Measurements from ENCODE around the gene TPST2. TPM values are rescaled to one million over a fixed set of nuclear protein-coding genes. Genes with fewer than 3 reads are reported as not detected.

Gene TPST2
- total and polyA plus RNA-seq, 10 of the 15 experiments (the other 5 are each of a cell fraction or from before 2014, with no cell fraction given): 6.3 to 33.7 (median 28.4) TPM

GRCh38 chr22:26604368-26604767 lies 14.4 kb upstream of the TPST2 start (continued):
- TF ChIP-seq RAD51 (IDR thresholded peaks at IDR 0.05) (no peak), IRF3 (IDR thresholded peaks at IDR 0.05) (no peak), GABPA (IDR thresholded peaks at IDR 0.05; ENCODE audit: low read depth) (no peak)

- Histone ChIP-seq H2AFZ (ENCODE audit: control insufficient read depth, low read depth, low read length) (no peak overlapping the region), H3K79me2 (ENCODE audit: control insufficient read depth, insufficient read depth, low read length) (no peaks in the 10 kb centered on the region), H4K20me1 (ENCODE audit: control insufficient read depth, insufficient read depth) (no peaks in the 10 kb centered on the region), H3K27me3 (replicated peaks in 1 of 2; ENCODE audit: control insufficient read depth in 2 of 2, insufficient read depth in 2 of 2, low read length in 1 of 2) (no peaks in the 10 kb centered on the region), H3K4me3 (no peak overlapping the region), H3K36me3 (ENCODE audit: control insufficient read depth in 2 of 2, insufficient read depth in 2 of 2, low read length in 1 of 2) (no peaks in the 10 kb centered on the region), H3K9me3 (replicated peaks; ENCODE audit: control insufficient read depth, insufficient read depth, low read length) (no peaks in the 10 kb centered on the region), H3K9ac (ENCODE audit: control insufficient read depth, insufficient read depth, low read length) (no peak overlapping the region), H3K27ac (ENCODE audit: control insufficient read depth, insufficient read depth) (no peak overlapping the region), H3K4me2 (ENCODE audit: control insufficient read depth, insufficient read depth) (no peak overlapping the region), H3K4me1 (ENCODE audit: control insufficient read depth, insufficient read depth, low read length) (peaks cover 3% of the 10 kb centered on the region; the same call in 1 of the 2 replicates)
- FAIRE-seq (no peak), DNase-seq (ENCODE audit: low read depth, low spot score) (no peak), ATAC-seq (no peak)
- intact Hi-C loops (cut with micrococcal nuclease; ENCODE audit: unreplicated experiment) (no loop called here), in situ Hi-C loops (cut with MboI) (no loop called here)
- RAD21 ChIA-PET (ENCODE audit: unreplicated experiment): no interaction called here
- no TSS peak for BruUV-seq (replicated peaks)
- CTCF ChIA-PET: interaction anchor here (0.8 kb wide), 1 partner anchor 40 kb away, joined by 3 read pairs; no protein-coding TSS in a partner anchor
- SMC1A ChIA-PET (ENCODE audit: uncharacterized antibody, unreplicated experiment): no interaction called here
- POLR2A ChIA-PET: no interaction called here
- WGBS (ENCODE audit: insufficient coverage, insufficient replicate concordance, low lambda C conversion rate, missing lambda C conversion rate): 69% methylated on average over 4 of the region's 4 CpGs
- TF ChIP-seq BCL11A (IDR thresholded peaks at IDR 0.05; ENCODE audit: low read depth, low read length): no peak
- TF ChIP-seq GABPA (IDR thresholded peaks at IDR 0.05; ENCODE audit: low read depth): no peak
- TF ChIP-seq RELA (IDR thresholded peaks at IDR 0.05; ENCODE audit: borderline replicate concordance, partially characterized antibody): no peak
- TF ChIP-seq REST (IDR thresholded peaks at IDR 0.05; ENCODE audit: low read depth, low read length): no peak
- TF ChIP-seq NR2C2 (IDR thresholded peaks at IDR 0.05; ENCODE audit: borderline replicate concordance, control insufficient read depth, insufficient read length, low read depth): no peak
- TF ChIP-seq ASH2L (IDR thresholded peaks at IDR 0.05; ENCODE audit: borderline replicate concordance, low read depth): no peak
- no peak for TF ChIP-seq ZBTB33 (IDR thresholded peaks at IDR 0.05)
- no peak for TF ChIP-seq KDM1A (IDR thresholded peaks at IDR 0.05; ENCODE audit: borderline replicate concordance)
- no peak for TF ChIP-seq HDAC2 (IDR thresholded peaks at IDR 0.05)
- no peak for TF ChIP-seq EED (IDR thresholded peaks at IDR 0.05; ENCODE audit: low read depth)
- no peak for TF ChIP-seq PBX3 (IDR thresholded peaks at IDR 0.05; ENCODE audit: insufficient replicate concordance, low read depth, low read length)
- no peak for TF ChIP-seq MYC (IDR thresholded peaks at IDR 0.05; ENCODE audit: insufficient read depth, insufficient read length, insufficient replicate concordance, low read length, severe bottlenecking)
These were observed 12.2 kb upstream of the TPST2 start for GRCh38 chr22:26602127-26602526.
